Measurements from ENCODE around the gene TNP2. TPM values are rescaled to one million over a fixed set of nuclear protein-coding genes. Genes with fewer than 3 reads are reported as not detected.

TNP2 gene
- total RNA-seq, 6 donors from 2014 or later, result not detected

DNA sequence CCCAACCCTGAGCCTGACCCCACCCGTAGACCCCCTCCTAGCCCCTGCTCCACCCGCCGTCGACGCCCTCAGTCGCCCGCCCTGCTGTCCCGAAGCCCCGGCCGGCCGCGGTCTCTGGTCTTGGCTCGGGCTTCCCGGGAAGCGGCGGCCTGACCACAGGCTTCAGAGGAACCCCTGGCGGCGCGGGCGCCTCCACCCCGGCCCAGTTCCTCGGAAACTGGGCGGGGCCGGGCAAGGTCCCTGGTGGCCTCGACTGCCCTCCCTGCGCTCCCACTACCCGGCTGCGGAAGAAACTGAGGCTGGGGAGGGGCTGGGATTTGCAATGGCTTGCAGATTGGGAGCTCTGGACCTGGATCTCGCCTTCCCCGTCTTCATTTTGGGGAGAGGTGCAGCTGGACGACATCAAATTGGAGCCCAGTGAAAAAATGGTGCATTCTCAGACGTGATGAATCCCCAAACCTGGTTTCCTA, 12.4 kb downstream of the TNP2 start:
- H3K9me3 ChIP-seq, result no peaks in the 10 kb centered on the region
- peaks cover 42 to 51% (median 45%) of the 10 kb centered on the region in 4 donors for H3K4me1 ChIP-seq
- TF ChIP-seq, protein P1, sequence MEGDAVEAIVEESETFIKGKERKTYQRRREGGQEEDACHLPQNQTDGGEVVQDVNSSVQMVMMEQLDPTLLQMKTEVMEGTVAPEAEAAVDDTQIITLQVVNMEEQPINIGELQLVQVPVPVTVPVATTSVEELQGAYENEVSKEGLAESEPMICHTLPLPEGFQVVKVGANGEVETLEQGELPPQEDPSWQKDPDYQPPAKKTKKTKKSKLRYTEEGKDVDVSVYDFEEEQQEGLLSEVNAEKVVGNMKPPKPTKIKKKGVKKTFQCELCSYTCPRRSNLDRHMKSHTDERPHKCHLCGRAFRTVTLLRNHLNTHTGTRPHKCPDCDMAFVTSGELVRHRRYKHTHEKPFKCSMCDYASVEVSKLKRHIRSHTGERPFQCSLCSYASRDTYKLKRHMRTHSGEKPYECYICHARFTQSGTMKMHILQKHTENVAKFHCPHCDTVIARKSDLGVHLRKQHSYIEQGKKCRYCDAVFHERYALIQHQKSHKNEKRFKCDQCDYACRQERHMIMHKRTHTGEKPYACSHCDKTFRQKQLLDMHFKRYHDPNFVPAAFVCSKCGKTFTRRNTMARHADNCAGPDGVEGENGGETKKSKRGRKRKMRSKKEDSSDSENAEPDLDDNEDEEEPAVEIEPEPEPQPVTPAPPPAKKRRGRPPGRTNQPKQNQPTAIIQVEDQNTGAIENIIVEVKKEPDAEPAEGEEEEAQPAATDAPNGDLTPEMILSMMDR (IDR thresholded peaks at IDR 0.05), result no peak
- H3K4me3 ChIP-seq, result peak overlapping the region; percentile 73 to 93 (median 90)
- H3K36me3 ChIP-seq, result peaks cover 0 to 7% (median 0%) of the 10 kb centered on the region in 4 donors
- no peaks in the 10 kb centered on the region for H3K27me3 ChIP-seq
- peak overlapping the region; percentile 91 to 100 (median 96) for H3K27ac ChIP-seq
- ATAC-seq (ENCODE audit: low FRiP score in 2 of 2) (peak; percentile 60 to 66), DNase-seq (peak; percentile 79 to 93)
- 0 to 1% methylated on average over 2 to 29 of the region's 32 CpGs for WGBS, 2 donors

DNA sequence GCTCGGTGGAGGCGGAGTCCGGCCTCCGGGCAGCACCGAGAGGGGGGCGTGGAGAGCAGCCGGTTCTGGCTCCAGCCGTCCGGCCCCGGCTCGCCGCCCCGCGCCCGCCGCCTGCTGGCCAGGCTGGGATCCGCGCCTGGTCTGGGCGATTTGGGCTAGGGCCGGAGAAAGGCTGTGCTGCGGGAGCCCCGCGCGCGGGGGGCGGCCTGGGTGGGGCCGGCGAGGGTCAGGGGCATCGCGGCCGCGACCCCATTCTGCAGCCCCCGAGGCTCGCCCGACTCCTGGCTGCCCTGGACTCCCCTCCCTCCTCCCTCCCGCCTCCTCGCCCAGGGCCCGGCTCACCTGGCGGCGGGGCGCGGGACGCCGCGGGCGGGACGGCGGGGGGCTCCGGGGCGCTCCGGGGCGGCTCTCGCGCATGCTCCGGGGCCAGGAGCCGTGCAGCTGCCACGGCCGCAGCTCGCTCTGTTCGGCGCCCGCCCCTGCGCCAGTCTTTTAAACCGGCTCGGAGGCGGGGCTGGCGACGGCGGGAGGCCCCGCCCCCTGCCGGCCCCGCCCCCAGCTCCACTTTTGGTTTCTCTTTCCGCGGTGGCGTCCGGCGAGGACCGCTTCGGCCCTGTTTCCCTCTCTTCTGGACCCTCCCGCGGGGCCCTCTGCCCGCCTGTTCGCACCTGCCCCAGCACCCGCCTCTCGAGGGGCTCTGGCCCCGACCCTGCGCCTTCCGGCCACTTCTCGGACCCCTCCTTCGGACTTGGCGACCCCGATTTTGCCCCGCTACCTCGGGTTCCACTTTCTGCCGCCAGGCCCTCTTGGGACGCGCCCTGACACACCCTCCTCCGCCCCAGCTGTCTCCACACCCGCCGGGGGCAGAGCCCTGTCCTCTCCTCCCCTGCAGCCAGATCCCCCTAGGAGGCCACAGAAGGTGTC, 13.1 kb downstream of the TNP2 start, which contains the start of gene SOCS1:
TSS of gene SOCS1 (minus strand) at position 468 of the 924 bp plus-strand sequence. CDS start 726 bp downstream, outside the sequence.
- DNase-seq, result peak; percentile 87 to 98
- peaks cover 42 to 51% (median 45%) of the 10 kb centered on the region in 4 donors for H3K4me1 ChIP-seq
- H3K9me3 ChIP-seq, result no peaks in the 10 kb centered on the region

DNA sequence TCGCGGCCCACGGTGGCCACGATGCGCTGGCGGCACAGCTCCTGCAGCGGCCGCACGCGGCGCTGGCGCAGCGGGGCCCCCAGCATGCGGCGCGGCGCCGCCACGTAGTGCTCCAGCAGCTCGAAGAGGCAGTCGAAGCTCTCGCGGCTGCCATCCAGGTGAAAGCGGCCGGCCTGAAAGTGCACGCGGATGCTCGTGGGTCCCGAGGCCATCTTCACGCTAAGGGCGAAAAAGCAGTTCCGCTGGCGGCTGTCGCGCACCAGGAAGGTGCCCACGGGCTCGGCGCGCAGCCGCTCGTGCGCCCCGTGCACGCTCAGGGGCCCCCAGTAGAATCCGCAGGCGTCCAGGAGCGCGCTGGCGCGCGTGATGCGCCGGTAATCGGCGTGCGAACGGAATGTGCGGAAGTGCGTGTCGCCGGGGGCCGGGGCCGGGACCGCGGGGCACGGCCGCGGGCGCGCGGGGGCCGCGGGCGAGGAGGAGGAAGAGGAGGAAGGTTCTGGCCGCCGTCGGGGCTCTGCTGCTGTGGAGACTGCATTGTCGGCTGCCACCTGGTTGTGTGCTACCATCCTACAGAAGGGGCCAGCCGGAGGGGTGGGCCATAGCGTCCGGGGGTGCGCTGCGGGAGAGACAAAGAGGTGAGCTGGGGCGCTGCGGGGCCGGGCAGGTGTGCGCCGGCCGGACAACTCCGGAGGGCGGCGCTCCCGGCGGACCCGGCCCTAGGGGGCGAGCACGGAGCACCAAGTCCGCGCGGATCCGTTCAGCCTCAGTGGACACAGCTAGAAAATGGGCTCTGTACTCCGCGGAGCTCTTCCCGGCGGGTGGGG, 14.0 kb downstream of the TNP2 start:
- peak in 1 of 2 donors; percentile 92 for DNase-seq
- TF ChIP-seq, protein P1 (IDR thresholded peaks at IDR 0.05), result peak in 1 of 6 experiments; percentile 49
- TF ChIP-seq POLR2AphosphoS5 (IDR thresholded peaks at IDR 0.05), result no peak
- Histone ChIP-seq H3K36me3 (peaks cover 0 to 7% (median 0%) of the 10 kb centered on the region in 4 donors), H3K27ac (peak overlapping the region; percentile 91 to 100 (median 96)), H3K9me3 (no peaks in the 10 kb centered on the region), H3K4me3 (peak overlapping the region; percentile 73 to 93 (median 82)), H3K4me1 (peaks cover 42 to 51% (median 45%) of the 10 kb centered on the region in 4 donors), H3K27me3 (no peaks in the 10 kb centered on the region)
- WGBS, 2 donors, result 11 to 12% methylated on average over 11 to 33 of the region's 105 CpGs
- peak in 1 of 2 donors; percentile 0 for ATAC-seq (ENCODE audit: low FRiP score in 2 of 2)

More for the DNA sequence above, 13.1 kb downstream of the TNP2 start, which contains the start of gene SOCS1:
- H3K4me3 ChIP-seq, result peak within 1 kb of the TSS; percentile 73 to 93 (median 90)
- H3K27me3 ChIP-seq, result no peaks in the 10 kb centered on the region
- peak in 1 of 4 donors; percentile 37 for TF ChIP-seq EP300 (IDR thresholded peaks at IDR 0.05)
- TF ChIP-seq POLR2AphosphoS5 (IDR thresholded peaks at IDR 0.05), result peak; percentile 66 to 93
- TF ChIP-seq, protein P1 (IDR thresholded peaks at IDR 0.05), result peak; percentile 96 to 100 (median 100)
- TF ChIP-seq POLR2A (IDR thresholded peaks at IDR 0.05), result peak in 3 of 4 donors; percentile 95 to 99 (median 96)
- 0 to 1% methylated on average over 29 to 54 of the region's 100 CpGs for WGBS, 2 donors
- peaks cover 0 to 7% (median 0%) of the 10 kb centered on the region in 4 donors for H3K36me3 ChIP-seq
- peak within 1 kb of the TSS; percentile 91 to 100 (median 96) for H3K27ac ChIP-seq
- ATAC-seq (ENCODE audit: low FRiP score in 2 of 2), result peak; percentile 89

DNA sequence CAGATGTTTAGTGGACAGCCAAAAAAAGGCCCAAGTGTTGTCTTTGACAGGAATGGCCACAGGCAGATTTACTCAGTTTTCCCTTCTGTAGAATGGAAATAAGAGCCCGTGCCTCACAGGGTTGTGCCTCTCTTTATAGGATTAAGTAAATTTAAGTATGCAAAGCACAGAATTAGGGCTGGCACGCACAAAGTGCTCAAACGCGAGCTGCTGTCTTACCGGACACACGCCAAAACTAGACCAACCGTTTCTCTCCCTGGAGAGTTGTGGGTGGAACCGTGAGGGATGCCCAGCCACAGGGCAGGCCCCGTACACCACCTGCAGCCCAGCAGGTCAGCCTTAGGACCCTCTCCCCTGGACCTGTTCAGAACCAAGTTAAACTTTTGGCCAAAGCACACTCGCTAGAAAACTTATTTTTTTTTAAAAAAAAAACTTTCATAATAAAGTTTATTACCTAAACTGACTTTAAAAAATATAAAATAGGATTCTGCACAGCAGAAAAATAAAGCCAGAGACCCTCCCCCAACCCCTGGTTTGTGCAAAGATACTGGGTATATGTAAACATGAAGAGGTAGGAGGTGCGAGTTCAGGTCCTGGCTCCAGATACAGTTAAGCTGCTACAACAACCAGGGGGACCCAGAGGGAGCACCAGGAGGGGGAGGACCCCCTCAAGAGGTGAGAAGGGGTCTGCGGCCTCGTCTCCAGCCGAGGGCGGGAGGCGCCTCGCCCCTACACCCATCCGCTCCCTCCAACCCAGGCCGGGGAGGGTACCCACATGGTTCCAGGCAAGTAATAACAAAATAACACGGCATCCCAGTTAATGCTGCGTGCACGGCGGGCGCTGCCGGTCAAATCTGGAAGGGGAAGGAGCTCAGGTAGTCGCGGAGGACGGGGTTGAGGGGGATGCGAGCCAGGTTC, 14.9 kb downstream of the TNP2 start:
- peak overlapping the region in 3 of 4 donors; percentile 73 to 93 (median 92) for H3K4me3 ChIP-seq
- no peak for TF ChIP-seq POLR2AphosphoS5 (IDR thresholded peaks at IDR 0.05)
- TF ChIP-seq, protein P1 (IDR thresholded peaks at IDR 0.05), result peak in 1 of 6 experiments; percentile 17
- H3K9me3 ChIP-seq, result no peaks in the 10 kb centered on the region
- peaks cover 0 to 7% (median 0%) of the 10 kb centered on the region in 4 donors for H3K36me3 ChIP-seq
- H3K27ac ChIP-seq, result peak overlapping the region; percentile 43 to 100 (median 94)
- peaks cover 39 to 46% (median 43%) of the 10 kb centered on the region in 4 donors for H3K4me1 ChIP-seq
- DNase-seq (peak in 1 of 2 donors; percentile 27), ATAC-seq (ENCODE audit: low FRiP score in 2 of 2) (no peak)
- WGBS, 2 donors, result 58 to 62% methylated on average over 29 of the region's 29 CpGs
- H3K27me3 ChIP-seq, result no peaks in the 10 kb centered on the region

All from upper lobe of left lung (tissue), 6 donors.